ENCODE results near the gene VMAC. TPM values are rescaled to one million over a fixed set of nuclear protein-coding genes. Genes with fewer than 3 reads are reported as not detected.
"Not testable (repeated sequence)": the region's sequence is repeated elsewhere in the genome, so short reads cannot be mapped to it uniquely, and the experiment has no call there.

The VMAC gene
- total and polyA plus RNA-seq, 2 of the 8 experiments (the other 6 are each of a cell fraction or from before 2014, with no cell fraction given) = 1.3 to 2.2 TPM

DNA sequence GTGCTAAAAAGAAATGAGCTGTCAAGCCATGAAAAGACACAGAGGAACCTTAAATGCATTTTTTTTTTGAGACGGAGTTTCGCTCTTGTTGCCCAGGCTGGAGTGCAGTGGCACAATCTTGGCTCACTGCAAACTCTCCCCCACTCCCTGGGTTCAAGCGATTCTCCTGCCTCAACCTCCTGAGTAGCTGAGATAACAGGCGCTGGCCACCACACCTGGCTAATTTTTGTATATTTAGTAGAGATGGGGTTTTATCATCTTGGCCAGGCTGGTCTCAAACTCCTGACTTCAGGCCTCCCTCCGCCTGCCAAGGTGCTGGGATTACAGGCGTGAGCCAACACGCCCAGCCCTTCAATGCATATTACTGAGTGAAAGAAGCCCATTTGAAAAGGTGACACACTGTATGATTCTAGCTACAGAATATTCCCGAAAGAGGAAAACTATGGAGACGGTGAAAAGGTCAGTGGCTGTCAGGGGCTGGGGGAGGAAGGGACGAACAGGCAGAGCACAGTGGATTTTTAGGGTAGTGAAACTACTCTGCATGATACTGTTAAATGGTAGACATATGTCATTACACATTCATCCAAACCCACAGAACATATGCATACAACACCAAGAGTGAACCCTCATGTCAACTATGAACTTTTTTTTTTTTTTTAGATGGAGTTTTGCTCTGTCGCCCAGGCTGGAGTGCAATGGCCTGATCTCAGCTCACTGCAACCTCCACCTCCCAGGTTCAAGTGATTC, 20.4 kb upstream of the VMAC start:
- not testable (repeated sequence) for H3K4me3 ChIP-seq (ENCODE audit: extremely low read depth in 1 of 4, insufficient read depth in 2 of 4, low read depth in 3 of 4, low read length in 4 of 4); H2BK5ac ChIP-seq (ENCODE audit: low read depth, low read length); H3K36me3 ChIP-seq (ENCODE audit: control insufficient read depth in 2 of 4, insufficient read depth in 4 of 4, low read length in 3 of 4); H2BK12ac ChIP-seq (ENCODE audit: low read depth, low read length); H3K27me3 ChIP-seq (replicated peaks in 1 of 4; ENCODE audit: control insufficient read depth in 3 of 4, extremely low read depth in 1 of 4, insufficient read depth in 3 of 4, low read length in 3 of 4); H2AFZ ChIP-seq (ENCODE audit: low read length); H2BK20ac ChIP-seq (ENCODE audit: low read length); H3K9me3 ChIP-seq (ENCODE audit: insufficient read depth in 2 of 2, low read depth in 1 of 2, low read length in 1 of 2); H3K79me2 ChIP-seq (ENCODE audit: control insufficient read depth in 1 of 2, insufficient read depth in 2 of 2, low read length in 2 of 2); H3K27ac ChIP-seq (ENCODE audit: low read depth, low read length); H4K91ac ChIP-seq (replicated peaks; ENCODE audit: insufficient read length, low read length); DNase-seq (ENCODE audit: low read depth in 1 of 2, low spot score in 2 of 2); H4K20me1 ChIP-seq (replicated peaks in 1 of 2; ENCODE audit: control insufficient read depth in 1 of 2, insufficient read depth in 2 of 2, low read length in 2 of 2); H2AK5ac ChIP-seq (ENCODE audit: low read depth, low read length); H3K23ac ChIP-seq (ENCODE audit: insufficient read length); H3K14ac ChIP-seq (ENCODE audit: insufficient read length); FAIRE-seq; H2BK120ac ChIP-seq (replicated peaks; ENCODE audit: low read depth, low read length); H4K8ac ChIP-seq (ENCODE audit: extremely low read depth, insufficient read depth, low read length); H4K5ac ChIP-seq (ENCODE audit: insufficient read length, low read depth, low read length); H3K79me1 ChIP-seq (ENCODE audit: low read depth, low read length); H3K56ac ChIP-seq (replicated peaks; ENCODE audit: insufficient read length, low read depth, low read length); H3K23me2 ChIP-seq (ENCODE audit: low read depth, low read length); H3K4me2 ChIP-seq (ENCODE audit: insufficient read depth in 1 of 2, low read depth in 2 of 2, low read length in 2 of 2); H3K18ac ChIP-seq (ENCODE audit: extremely low read depth, low read length); H3K9ac ChIP-seq (replicated peaks in 1 of 4; ENCODE audit: extremely low read depth in 1 of 4, low read depth in 3 of 4, low read length in 3 of 4); H3K4ac ChIP-seq (replicated peaks; ENCODE audit: insufficient read length, low read depth, low read length); H2BK15ac ChIP-seq (ENCODE audit: low read length)
- 81% methylated on average over 11 of the region's 11 CpGs; no CpG with 5 or more reads in 1 of the 2 experiments for whole genome bisulfite sequencing, 2 experiments (ENCODE audit: extremely low coverage in 1 of 2, insufficient coverage in 1 of 2, insufficient read length in 1 of 2, insufficient replicate concordance in 2 of 2, low coverage in 1 of 2, low lambda C conversion rate in 2 of 2, missing lambda C conversion rate in 1 of 2)
- ChIA-PET POLR2A (ENCODE audit: partially characterized antibody) (interaction anchor here (1.0 to 3.1 kb wide), 3 partner anchors 8 to 56 kb away, joined by 3 to 13 read pairs (median 6); partner anchors contain the start of genes NDUFA11 and VMAC), CTCF (ENCODE audit: partially characterized antibody) (interaction anchor here (0.6 to 1.4 kb wide), 5 partner anchors 13 to 101 kb away, joined by 3 to 7 read pairs (median 5); no protein-coding TSS in a partner anchor)
- peaks cover 0 to 17% (median 6%) of the 10 kb centered on the region in 4 experiments; a peak in 6 of 7 replicates for H3K4me1 ChIP-seq (replicated peaks in 1 of 4; ENCODE audit: control insufficient read depth in 3 of 4, insufficient read depth in 4 of 4, low read length in 3 of 4)
